HG03439 (cell line): Measurements from ENCODE around the gene PRXL2B.
"Not testable (repeated sequence)": the region's sequence is repeated elsewhere in the genome, so short reads cannot be mapped to it uniquely, and the experiment has no call there.

Source experiments
- ATAC-seq: cut with Tn5 transposase; IDR thresholded peaks from one replicate; pipeline ENCODE4 v1.9.1; 2021; ENCODE audit warnings: mild to moderate bottlenecking, moderate library complexity; ENCODE audit not compliant: unreplicated experiment

PRXL2B gene

GRCh38 chr1:2611031-2611501 is 24.5 kb downstream of the PRXL2B start:
- no peak for ATAC-seq

- ATAC-seq: no peak
Measured at GRCh38 chr1:2611621-2612437, 25.3 kb downstream of the PRXL2B start.

- no peak for ATAC-seq
Measured at GRCh38 chr1:2612591-2613365, 26.2 kb downstream of the PRXL2B start.

GRCh38 chr1:2614145-2614544 is 27.6 kb downstream of the PRXL2B start:
- no peak for ATAC-seq

DNA sequence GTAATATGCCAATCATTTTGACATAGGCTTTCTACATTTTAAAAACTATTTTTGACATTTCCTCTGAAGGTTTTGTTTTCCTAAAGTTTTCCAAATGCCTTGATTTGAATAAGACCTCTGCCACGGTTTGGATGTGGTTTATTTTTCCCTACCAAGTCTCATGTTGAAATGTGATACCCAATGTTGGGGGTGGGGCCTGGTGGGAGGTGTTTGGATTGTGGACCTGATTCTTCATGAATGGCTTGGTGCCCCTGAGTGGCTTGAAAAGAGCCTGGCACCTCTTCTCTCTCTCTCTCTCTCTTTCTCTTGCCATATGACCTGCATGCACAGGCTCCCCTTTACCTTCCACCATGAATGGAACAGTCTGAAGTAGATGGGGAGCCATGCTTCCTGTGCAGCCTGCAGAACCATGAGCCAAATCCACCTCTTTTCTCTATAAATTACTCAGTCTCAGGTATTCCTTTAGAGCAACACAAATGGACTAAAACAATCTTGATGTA is 31.4 kb downstream of the PRXL2B start:
- ATAC-seq: no peak

- ATAC-seq: no peak
Measured at GRCh38 chr1:2623571-2624337, 37.2 kb downstream of the PRXL2B start.

DNA sequence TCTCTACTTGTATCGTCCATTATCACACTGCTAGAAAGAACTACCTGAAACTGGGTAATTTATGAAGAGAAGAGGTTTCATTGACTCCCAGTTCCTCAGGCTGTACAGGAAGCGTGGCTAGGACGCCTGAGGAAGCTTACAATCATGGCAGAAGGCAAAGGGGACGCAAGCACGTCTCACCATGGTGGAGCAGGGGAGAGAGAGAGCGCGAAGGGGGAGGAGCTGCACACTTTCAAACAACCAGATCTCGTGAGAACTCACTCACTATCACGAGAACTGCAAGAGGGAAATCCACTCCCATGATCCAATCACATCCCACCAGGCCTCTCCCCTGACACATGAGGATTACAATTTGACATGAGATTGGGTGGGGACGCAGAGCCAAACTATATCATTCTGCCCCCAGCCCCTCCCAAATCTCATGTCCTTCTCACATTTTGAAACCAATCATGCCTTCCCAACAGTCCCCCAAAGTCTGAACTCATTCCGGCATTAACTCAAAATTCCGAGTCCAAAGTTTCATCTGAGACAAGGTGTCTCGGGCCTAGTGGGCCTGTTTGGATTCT is 38.2 kb downstream of the PRXL2B start:
- ATAC-seq: no peak

- ATAC-seq: no peak
Measured at GRCh38 chr1:2625311-2625710, 38.7 kb downstream of the PRXL2B start.

- not testable (repeated sequence) for ATAC-seq
Measured at GRCh38 chr1:2625748-2626147, 39.2 kb downstream of the PRXL2B start.

DNA sequence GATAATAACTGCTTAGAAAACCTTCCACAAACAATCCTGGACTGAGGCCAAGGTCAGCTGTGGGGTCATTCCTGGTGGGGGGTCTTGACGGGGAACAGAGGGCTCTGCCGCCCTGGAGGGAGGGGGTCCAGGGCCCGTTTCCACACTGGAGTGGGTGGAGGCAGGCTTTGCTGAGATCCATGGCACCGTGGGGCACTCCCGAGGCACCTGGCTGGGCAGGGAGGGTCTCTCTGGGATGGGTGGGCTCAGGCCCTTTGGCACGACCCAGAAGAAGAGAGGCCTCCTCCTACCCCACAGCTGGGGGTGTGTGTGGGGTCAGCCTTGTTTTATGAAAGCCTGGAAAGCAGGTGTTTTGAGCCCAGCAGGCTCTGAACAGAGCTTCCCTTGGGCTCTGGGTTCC is 41.2 kb downstream of the PRXL2B start:
- ATAC-seq: no peak

- no peak for ATAC-seq
Measured at GRCh38 chr1:2628191-2628932, 41.8 kb downstream of the PRXL2B start.

- no peak for ATAC-seq
Measured at GRCh38 chr1:2628933-2629626, 42.5 kb downstream of the PRXL2B start.

GRCh38 chr1:2629627-2630497 is 43.3 kb downstream of the PRXL2B start:
- ATAC-seq: no peak

DNA sequence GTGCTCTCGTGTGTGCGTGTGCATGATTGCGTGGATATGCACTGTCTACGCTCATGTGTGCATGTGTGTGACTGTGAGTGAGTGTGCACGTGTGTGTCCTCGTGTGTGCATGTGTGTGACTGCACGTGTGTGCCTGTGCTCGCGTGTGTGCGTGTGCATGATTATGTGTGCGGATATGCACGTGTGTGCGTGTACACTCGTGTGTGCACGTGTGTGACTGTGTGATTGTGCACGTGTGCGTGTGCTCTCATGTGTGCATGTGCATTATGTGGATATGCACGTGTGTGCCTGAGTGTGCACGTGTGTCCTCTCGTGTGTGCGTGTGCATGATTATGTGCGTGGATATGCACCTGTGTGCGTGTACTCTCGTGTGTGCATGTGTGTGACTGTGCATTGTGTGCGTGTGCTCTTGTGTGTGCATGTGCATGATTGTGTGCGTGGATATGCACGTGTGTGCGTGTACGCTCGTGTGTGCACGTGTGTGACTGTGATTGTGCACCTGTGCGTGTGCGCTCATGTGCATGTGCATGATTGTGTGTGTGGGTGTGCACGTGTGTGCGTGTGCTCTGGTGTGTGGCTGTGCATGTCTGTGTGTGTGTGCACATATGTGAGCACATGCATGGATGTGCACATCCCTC is 44.0 kb downstream of the PRXL2B start:
- ATAC-seq: no peak

DNA sequence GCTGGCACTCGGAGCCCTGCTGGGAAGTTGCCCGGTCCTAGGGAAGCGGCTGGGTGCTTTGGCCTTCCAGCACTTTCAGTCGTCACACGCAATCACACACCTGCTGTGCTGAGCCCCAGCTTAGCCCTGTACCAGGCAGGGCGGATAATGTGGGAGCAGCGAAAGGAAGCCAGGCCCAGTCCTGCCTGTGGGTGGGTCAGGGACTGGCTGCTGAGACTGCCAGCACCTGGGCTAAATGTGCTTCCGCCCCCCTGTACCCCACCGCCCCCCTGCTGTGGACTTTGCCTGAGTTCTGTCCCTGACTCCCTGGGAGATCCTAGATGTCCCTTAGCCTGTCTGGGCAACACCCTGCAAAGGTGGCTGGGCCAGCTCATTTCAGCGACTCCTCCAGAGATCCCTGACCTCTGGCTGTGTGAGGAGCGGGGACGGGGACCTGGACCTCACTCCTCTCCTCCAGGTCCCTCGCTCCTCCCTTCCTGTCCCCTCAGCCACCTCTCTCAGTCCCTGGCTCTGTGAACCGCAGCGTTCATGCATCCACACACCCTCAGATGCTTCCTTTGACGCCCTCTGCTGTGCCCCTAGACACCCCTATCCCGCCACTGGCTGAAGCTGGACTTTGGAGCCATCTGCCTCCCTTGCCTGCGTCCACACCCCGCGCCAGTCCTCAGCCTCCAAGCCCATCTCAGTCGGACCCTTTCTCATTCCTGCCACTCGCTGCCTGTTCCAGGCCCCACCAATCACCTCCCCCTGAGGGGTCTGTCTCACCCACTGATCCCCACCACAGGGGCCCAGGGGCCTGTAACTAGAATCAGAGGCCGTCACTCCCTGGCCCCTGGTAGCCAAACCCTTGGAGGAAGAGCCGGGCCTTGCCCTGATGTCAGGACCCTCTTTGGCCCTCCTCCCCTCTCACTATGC is 44.8 kb downstream of the PRXL2B start:
- no peak for ATAC-seq

DNA sequence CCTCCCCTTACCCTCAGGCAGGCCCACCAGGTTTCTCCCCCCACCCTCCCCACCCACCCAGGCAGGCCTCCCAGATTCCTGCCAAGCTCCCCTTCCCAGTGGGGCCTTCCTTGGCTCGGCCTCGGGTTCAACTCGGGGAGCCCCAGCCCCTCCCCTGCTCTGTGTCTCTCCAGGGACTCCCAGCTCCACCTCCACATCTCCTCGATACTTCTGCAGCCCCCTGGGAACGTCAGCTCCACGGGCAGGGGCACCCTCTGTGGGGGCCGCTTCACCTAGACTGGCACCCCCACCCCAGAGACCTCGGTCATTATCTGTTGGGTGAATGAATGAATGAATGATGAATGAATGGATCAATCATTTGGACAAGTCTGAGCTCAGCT is 45.5 kb downstream of the PRXL2B start:
- ATAC-seq: no peak
